GM12878 (cell line): ENCODE results near the gene ADAP1.

Source experiments
- CTCF ChIP-seq, 3 experiments: IDR thresholded peaks in 2 of 3; conservative IDR thresholded peaks in 1 of 3; 2 replicates each; pipeline ENCODE4 v1.5.1; 2011; ENCODE audit warnings: low read depth in 3 of 3, low read length in 3 of 3, mild to moderate bottlenecking in 3 of 3, control low read depth in 2 of 3, moderate library complexity in 2 of 3, inconsistent platforms in 1 of 3, mixed read lengths in 1 of 3; ENCODE audit not compliant: control insufficient read depth in 2 of 3, insufficient read depth in 1 of 3; ENCODE audit errors: extremely low read depth in 1 of 3
- GABPA ChIP-seq: IDR thresholded peaks from 2 replicates; pipeline ENCODE4 v1.6.1; 2014; ENCODE audit warnings: antibody characterized with exemption, low read depth, mild to moderate bottlenecking, inconsistent platforms
- MYC ChIP-seq: IDR thresholded peaks from 2 replicates; pipeline ENCODE4 v1.6.1; 2011; ENCODE audit warnings: mild to moderate bottlenecking, low read length, moderate library complexity, inconsistent platforms; ENCODE audit not compliant: insufficient read depth, insufficient replicate concordance, insufficient read length, severe bottlenecking

GRCh38 chr7:879093-879492 lies 75.4 kb downstream of the ADAP1 start:
- TF ChIP-seq CTCF (IDR thresholded peaks at IDR 0.05 in 2 of 3, conservative IDR thresholded peaks at IDR 0.05 in 1 of 3; ENCODE audit: control insufficient read depth in 2 of 3, extremely low read depth in 1 of 3, insufficient read depth in 1 of 3, low read depth in 3 of 3, low read length in 3 of 3) (no peak), GABPA (no peak), MYC (no peak)
